Mononuclear cell (primary cell): Measurements from ENCODE around the gene DHRS3. TPM values are rescaled to one million over a fixed set of nuclear protein-coding genes. Genes with fewer than 3 reads are reported as not detected.
"Not testable (repeated sequence)": the region's sequence is repeated elsewhere in the genome, so short reads cannot be mapped to it uniquely, and the experiment has no call there.

Experiments
- H3K27me3 ChIP-seq: 2 replicates; pipeline ENCODE4 v1.6.0; 2011; ENCODE audit warnings: low read length, control low read depth; ENCODE audit not compliant: insufficient read depth
- H3K4me1 ChIP-seq: 2 replicates; pipeline ENCODE4 v1.5.1; 2011; ENCODE audit warnings: mild to moderate bottlenecking, low read length, control low read depth; ENCODE audit not compliant: insufficient read depth
- H3K4me3 ChIP-seq: 2 replicates; pipeline ENCODE4 v1.5.1; 2011; ENCODE audit warnings: mild to moderate bottlenecking, low read length, moderate library complexity
- H3K9me3 ChIP-seq: 2 replicates; pipeline ENCODE4 v1.5.1; 2011; ENCODE audit warnings: low read depth, mild to moderate bottlenecking, control low read depth, low read length
- total RNA-seq: library from RNA; depleted of rRNA; stranded (reverse); fragments of >200 nt; gene quantifications from one replicate; pipeline ENCODE4 v1.2.3, GENCODE V29; 2012

The DHRS3 gene
- total RNA-seq, 1 donor = 80.4 TPM

DNA sequence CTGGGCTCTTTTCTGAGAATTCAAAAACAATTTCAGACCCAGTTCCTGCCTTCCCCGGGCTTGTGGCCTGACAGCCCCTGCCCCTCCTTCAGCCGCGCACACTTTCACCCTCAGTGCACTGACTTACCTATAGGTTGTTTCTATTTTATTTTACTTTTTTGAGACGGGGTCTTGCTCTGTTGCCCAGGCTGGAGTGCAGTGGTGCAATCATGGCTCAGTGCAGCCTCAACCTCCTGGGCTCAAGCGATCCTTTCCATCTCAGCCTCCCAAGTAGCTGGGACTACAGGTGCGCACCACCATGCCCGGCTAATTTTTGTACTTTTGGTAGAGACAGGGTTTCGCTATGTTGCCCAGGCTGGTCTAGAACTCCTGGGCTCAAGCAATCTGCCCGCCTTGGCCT, 27.4 kb upstream of the DHRS3 start:
- H3K27me3 ChIP-seq, H3K4me3 ChIP-seq: not testable (repeated sequence)

DNA sequence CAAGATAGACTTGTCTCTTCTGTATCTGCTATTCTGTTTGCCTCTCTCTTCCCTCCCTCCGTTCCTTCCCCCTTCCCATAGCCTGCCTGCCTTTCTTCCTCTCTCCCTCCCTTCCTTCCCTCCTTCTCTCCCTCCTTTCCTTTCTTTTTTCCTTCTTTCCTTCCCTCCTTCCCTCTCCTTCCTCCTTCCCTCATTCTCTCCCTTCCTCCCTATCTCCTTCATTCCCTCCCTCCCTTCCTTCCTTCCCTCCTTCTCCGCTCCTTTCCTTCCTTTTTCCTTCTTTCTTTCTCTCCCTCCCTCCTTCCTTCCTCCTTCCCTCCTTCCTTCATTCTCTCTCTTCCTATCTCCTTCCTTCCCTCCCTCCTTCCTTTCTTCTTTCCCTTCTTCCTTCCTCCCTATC, 26.8 kb upstream of the DHRS3 start:
- Histone ChIP-seq H3K4me3 (no peak overlapping the region), H3K4me1 (no peaks in the 10 kb centered on the region), H3K27me3 (no peaks in the 10 kb centered on the region), H3K9me3 (peaks cover 14% of the 10 kb centered on the region)

More for the DNA sequence above, 27.4 kb upstream of the DHRS3 start:
- not testable (repeated sequence) for H3K4me1 ChIP-seq, H3K9me3 ChIP-seq

DNA sequence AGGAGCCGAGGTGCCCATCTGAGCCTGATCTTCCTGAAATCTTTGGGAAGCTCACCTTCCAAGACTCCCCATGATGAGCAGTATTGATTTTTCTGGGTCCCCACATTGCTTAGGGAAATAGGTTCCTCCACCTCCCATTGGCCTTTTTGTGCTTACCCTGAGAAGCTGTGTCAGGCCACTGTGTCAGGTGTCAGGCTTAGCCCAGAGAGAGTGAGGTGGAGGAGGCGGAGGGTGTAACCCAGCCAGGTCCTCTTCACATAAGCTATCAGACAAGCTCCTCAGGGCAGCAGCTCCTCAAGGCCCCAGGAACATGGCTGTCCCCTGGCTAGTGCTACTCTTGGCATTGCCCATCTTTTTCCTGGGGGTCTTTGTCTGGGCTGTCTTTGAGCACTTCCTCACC, 26.2 kb upstream of the DHRS3 start:
- Histone ChIP-seq H3K4me1 (no peaks in the 10 kb centered on the region), H3K9me3 (peaks cover 19% of the 10 kb centered on the region), H3K27me3 (no peaks in the 10 kb centered on the region), H3K4me3 (no peak overlapping the region)

- no peaks in the 10 kb centered on the region for H3K27me3 ChIP-seq
Observed at GRCh38 chr1:12643785-12644184, 25.8 kb upstream of the DHRS3 start, which contains the start of gene AADACL4. AADACL4 (plus strand) TSS chr1:12644085; CDS start chr1:12644547, 462 bp downstream.

GRCh38 chr1:12643079-12643478, 25.1 kb upstream of the DHRS3 start:
- H3K4me3 ChIP-seq = no peak overlapping the region
- no peaks in the 10 kb centered on the region for H3K27me3 ChIP-seq
- H3K4me1 ChIP-seq = no peaks in the 10 kb centered on the region
- peaks cover 19% of the 10 kb centered on the region for H3K9me3 ChIP-seq

More at GRCh38 chr1:12643785-12644184, 25.8 kb upstream of the DHRS3 start, which contains the start of gene AADACL4:
- H3K4me1 ChIP-seq = no peaks in the 10 kb centered on the region
- H3K4me3 ChIP-seq = no peak within 1 kb of the TSS
- H3K9me3 ChIP-seq = peaks cover 19% of the 10 kb centered on the region

- peaks cover 19% of the 10 kb centered on the region for H3K9me3 ChIP-seq
- H3K4me1 ChIP-seq = no peaks in the 10 kb centered on the region
- H3K4me3 ChIP-seq = no peak overlapping the region
- no peaks in the 10 kb centered on the region for H3K27me3 ChIP-seq
Observed at GRCh38 chr1:12640958-12641272, 22.9 kb upstream of the DHRS3 start.

- Histone ChIP-seq H3K4me3 (no peak overlapping the region), H3K4me1 (no peaks in the 10 kb centered on the region), H3K9me3 (peaks cover 19% of the 10 kb centered on the region), H3K27me3 (no peaks in the 10 kb centered on the region)
Observed at GRCh38 chr1:12640237-12640957, 22.4 kb upstream of the DHRS3 start.

DNA sequence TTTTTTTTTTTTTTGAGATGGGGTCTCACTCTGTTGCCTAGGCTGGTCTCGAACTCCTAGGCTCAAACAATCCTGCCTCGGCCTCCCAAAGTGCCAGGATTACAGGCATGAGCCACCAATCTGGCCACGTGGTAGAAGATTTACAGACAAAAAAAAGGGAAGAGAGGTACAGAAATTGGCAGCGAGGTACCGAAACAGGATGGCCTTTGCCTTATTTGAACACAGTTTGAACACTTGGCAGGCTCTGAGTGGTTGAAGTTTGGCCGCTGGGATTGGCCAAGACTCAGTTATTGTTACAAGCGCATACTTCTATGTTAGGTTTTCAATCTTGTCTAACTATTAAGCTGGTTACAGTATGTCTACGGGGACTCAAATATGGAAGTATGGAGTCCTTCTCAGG, 19.7 kb upstream of the DHRS3 start:
- Histone ChIP-seq H3K27me3 (no peaks in the 10 kb centered on the region), H3K4me3 (no peak overlapping the region), H3K4me1 (peaks cover 14% of the 10 kb centered on the region), H3K9me3 (peaks cover 19% of the 10 kb centered on the region)

DNA sequence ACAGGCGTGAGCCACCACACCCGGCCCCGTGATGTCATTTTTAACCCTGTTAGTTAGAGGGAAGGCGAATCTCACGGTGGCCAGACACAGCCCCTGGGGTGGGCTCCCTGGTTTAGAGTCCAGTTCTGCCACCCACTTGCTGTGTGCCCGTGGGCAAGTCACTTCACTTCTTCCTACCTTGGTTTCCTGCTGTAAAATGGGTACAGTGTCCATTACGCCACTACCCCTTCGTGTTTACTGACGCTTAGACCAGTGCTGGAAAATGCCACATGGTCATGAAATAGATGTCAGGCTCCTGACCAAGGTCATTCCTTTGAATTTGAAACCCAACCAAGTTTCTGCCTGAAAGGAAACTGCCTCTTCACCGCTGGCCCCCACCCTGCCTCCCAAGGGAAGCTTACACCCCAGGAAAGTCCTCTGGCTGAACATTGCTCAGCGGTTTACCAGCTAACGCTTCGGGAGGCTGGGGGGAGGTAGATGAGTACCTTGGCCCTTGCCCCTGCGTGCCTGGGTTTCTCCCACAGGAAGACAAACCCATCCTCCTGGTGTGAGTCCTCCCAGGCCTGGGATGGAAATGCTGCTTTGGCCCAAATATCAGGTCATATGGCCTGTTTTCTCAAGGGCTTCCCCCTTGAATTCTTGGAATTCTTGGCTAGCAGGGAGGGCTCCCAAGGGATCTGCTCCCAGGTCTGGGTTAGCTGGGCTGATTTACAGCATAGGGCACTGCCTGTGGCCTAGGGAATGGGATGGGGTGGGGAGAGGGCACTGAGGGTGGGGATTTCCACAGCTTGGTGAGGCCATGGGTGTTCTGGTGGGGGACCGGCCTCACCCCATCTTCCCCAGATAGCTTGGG, 18.3 kb upstream of the DHRS3 start:
- Histone ChIP-seq H3K4me1 (peaks cover 28% of the 10 kb centered on the region), H3K27me3 (no peaks in the 10 kb centered on the region), H3K4me3 (no peak overlapping the region), H3K9me3 (peaks cover 19% of the 10 kb centered on the region)

DNA sequence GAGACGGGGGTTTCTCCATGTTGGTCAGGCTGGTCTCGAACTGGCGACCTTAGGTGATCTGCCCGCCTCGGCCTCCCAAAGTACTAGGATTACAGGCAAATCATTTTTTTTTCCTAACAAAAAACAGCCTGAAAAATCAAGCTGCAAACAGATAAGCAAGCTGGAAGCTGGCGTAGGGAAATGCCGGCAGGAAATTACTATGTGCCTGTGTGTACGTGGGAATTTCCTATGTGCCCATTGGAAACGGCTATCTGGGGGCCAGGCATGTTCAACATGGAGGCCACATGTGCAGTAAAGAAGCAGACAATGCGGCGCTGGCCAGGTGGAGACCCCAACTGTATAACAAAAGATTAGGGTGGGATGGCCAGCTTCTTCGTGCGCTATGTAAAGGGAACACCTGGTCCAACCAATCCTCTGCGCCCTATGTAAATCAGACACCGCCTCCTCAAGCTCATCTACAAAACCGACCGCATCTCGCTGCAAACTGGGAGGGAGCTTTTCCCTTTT, 16.7 kb upstream of the DHRS3 start:
- H3K4me1 ChIP-seq = peaks cover 39% of the 10 kb centered on the region
- no peak overlapping the region for H3K4me3 ChIP-seq
- no peaks in the 10 kb centered on the region for H3K27me3 ChIP-seq
- peaks cover 4% of the 10 kb centered on the region for H3K9me3 ChIP-seq

GRCh38 chr1:12634156-12634555, 16.1 kb upstream of the DHRS3 start:
- Histone ChIP-seq H3K4me1 (peaks cover 39% of the 10 kb centered on the region), H3K4me3 (no peak overlapping the region), H3K9me3 (no peaks in the 10 kb centered on the region), H3K27me3 (no peaks in the 10 kb centered on the region)

GRCh38 chr1:12631571-12631970, 13.6 kb upstream of the DHRS3 start:
- Histone ChIP-seq H3K4me1 (peaks cover 39% of the 10 kb centered on the region), H3K9me3 (no peaks in the 10 kb centered on the region)

GRCh38 chr1:12630946-12631530, 13.0 kb upstream of the DHRS3 start:
- no peak overlapping the region for H3K4me3 ChIP-seq
- no peaks in the 10 kb centered on the region for H3K27me3 ChIP-seq
- H3K9me3 ChIP-seq = no peaks in the 10 kb centered on the region
- peaks cover 39% of the 10 kb centered on the region for H3K4me1 ChIP-seq

More at GRCh38 chr1:12631571-12631970, 13.6 kb upstream of the DHRS3 start:
- Histone ChIP-seq H3K27me3 (no peaks in the 10 kb centered on the region), H3K4me3 (no peak overlapping the region)

DNA sequence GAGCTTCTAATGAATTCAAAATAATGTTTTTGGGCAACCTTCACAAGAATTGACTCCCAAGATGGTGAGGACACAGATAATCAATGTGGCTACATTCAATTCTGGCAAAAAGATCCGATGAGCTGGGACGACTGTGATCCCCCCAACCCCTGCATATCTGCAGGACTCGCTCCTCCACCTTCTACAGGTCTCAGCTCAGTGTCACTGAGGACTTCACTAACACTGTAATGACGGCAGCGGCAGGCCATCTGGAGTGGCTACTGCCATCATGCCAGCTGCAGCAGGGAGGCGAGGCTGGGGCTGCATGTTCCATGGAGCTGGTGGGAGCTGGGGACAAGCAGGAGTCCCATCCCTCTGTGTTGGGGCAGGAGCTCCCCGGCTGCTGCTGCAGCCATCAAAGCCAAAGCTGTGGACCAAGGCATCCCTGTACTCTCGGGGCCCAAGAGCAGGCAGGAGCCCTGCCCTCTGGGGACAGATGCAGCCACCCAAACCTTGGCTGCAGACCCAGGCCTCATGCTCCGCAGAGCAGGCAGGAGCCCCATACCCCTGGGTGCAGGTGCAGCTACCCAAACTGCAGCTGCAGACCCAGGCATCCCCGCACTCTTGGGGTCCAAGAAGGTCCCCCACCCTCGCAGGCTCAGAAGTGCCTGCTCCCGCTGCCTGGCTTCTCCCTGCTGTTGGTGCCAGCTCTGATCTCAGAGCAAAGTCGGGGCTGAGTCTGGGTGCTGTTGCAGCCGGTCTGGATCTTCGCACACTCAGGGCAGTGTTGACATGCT, 12.2 kb upstream of the DHRS3 start:
- Histone ChIP-seq H3K4me1 (peaks cover 39% of the 10 kb centered on the region), H3K4me3 (no peak overlapping the region), H3K27me3 (no peaks in the 10 kb centered on the region), H3K9me3 (no peaks in the 10 kb centered on the region)
